Glutamatergic neuron (in vitro differentiated cells): Measurements from ENCODE around the gene CSPG4. TPM values are rescaled to one million over a fixed set of nuclear protein-coding genes. Genes with fewer than 3 reads are reported as not detected.
"Not testable (repeated sequence)": the region's sequence is repeated elsewhere in the genome, so short reads cannot be mapped to it uniquely, and the experiment has no call there.

ENCODE experiments used
- DNase-seq: peaks from one replicate; pipeline ENCODE4 v3.0.0; 2022
- H3K27ac Mint-ChIP-seq: one replicate; pipeline ENCODE4 v1.8.0; 2020; ENCODE audit warnings: mild to moderate bottlenecking, mixed read lengths, inconsistent platforms; ENCODE audit not compliant: unreplicated experiment
- H3K27me3 Mint-ChIP-seq: one replicate; pipeline ENCODE4 v1.8.0; 2020; ENCODE audit warnings: mild to moderate bottlenecking, moderate library complexity, mixed read lengths, inconsistent platforms; ENCODE audit not compliant: unreplicated experiment
- H3K36me3 Mint-ChIP-seq: one replicate; pipeline ENCODE4 v1.8.0; 2020; ENCODE audit warnings: mild to moderate bottlenecking, mixed read lengths, inconsistent platforms; ENCODE audit not compliant: unreplicated experiment
- H3K4me1 Mint-ChIP-seq: one replicate; pipeline ENCODE4 v1.8.0; 2020; ENCODE audit warnings: mild to moderate bottlenecking, low read depth, mixed read lengths, inconsistent platforms; ENCODE audit not compliant: unreplicated experiment
- H3K4me3 Mint-ChIP-seq: one replicate; pipeline ENCODE4 v1.8.0; 2020; ENCODE audit warnings: mild to moderate bottlenecking, mixed read lengths, inconsistent platforms; ENCODE audit not compliant: unreplicated experiment
- H3K9me3 Mint-ChIP-seq: one replicate; pipeline ENCODE4 v1.8.0; 2020; ENCODE audit warnings: mild to moderate bottlenecking, moderate library complexity, mixed read lengths, inconsistent platforms; ENCODE audit not compliant: unreplicated experiment
- CTCF ChIP-seq: fragments of 200-600 bp; sonication (generic); IDR thresholded peaks from one replicate; pipeline ENCODE4 v1.5.0; 2021; ENCODE audit not compliant: partially characterized antibody, unreplicated experiment
- total RNA-seq: library from RNA; stranded (reverse); fragmentation: NEBNext Ultra II Directional; extraction: Animal tissue kit (Norgen Biotek cat#: 25700); gene quantifications from one replicate; pipeline ENCODE4 v1.2.1, GENCODE V29; 2021; ENCODE audit not compliant: unreplicated experiment

CSPG4 gene
- total RNA-seq, 1 donor from 2014 or later, result 1.1 TPM

GRCh38 chr15:75739791-75740190 is 27.1 kb upstream of the CSPG4 start:
- H3K27ac Mint-ChIP-seq, result no peak overlapping the region
- peaks cover 9% of the 10 kb centered on the region for H3K9me3 Mint-ChIP-seq
- DNase-seq, result no peak
- H3K27me3 Mint-ChIP-seq, result peaks cover 7% of the 10 kb centered on the region
- peak overlapping the region; percentile 77 for H3K4me3 Mint-ChIP-seq
- peaks cover 16% of the 10 kb centered on the region for H3K4me1 Mint-ChIP-seq
- H3K36me3 Mint-ChIP-seq, result peaks cover 15% of the 10 kb centered on the region
- no peak for TF ChIP-seq CTCF

- Mint-ChIP-seq H3K27ac (no peak overlapping the region), H3K9me3 (peaks cover 9% of the 10 kb centered on the region), H3K4me3 (peak overlapping the region; percentile 77), H3K4me1 (peaks cover 16% of the 10 kb centered on the region), H3K36me3 (peaks cover 15% of the 10 kb centered on the region), H3K27me3 (peaks cover 7% of the 10 kb centered on the region)
- TF ChIP-seq CTCF, result no peak
- DNase-seq, result peak; percentile 93
Measured at GRCh38 chr15:75738647-75739325, 26.1 kb upstream of the CSPG4 start.

GRCh38 chr15:75738014-75738646 is 25.5 kb upstream of the CSPG4 start:
- no peak for DNase-seq
- H3K4me3 Mint-ChIP-seq, result peak overlapping the region; percentile 97

GRCh38 chr15:75737116-75738013 is 24.7 kb upstream of the CSPG4 start:
- H3K36me3 Mint-ChIP-seq, DNase-seq, H3K27ac Mint-ChIP-seq, H3K9me3 Mint-ChIP-seq, H3K27me3 Mint-ChIP-seq: not testable (repeated sequence)
- peaks cover 16% of the 10 kb centered on the region for H3K4me1 Mint-ChIP-seq
- peak overlapping the region; percentile 97 for H3K4me3 Mint-ChIP-seq

More at GRCh38 chr15:75738014-75738646, 25.5 kb upstream of the CSPG4 start:
- Mint-ChIP-seq H3K36me3 (peaks cover 9% of the 10 kb centered on the region), H3K9me3 (peaks cover 6% of the 10 kb centered on the region), H3K27ac (no peak overlapping the region), H3K27me3 (peaks cover 7% of the 10 kb centered on the region), H3K4me1 (peaks cover 16% of the 10 kb centered on the region)
- TF ChIP-seq CTCF, result no peak

GRCh38 chr15:75736256-75736655 is 23.6 kb upstream of the CSPG4 start:
- H3K4me1 Mint-ChIP-seq, result peaks cover 22% of the 10 kb centered on the region
- no peak overlapping the region for H3K4me3 Mint-ChIP-seq
- no peak overlapping the region for H3K27ac Mint-ChIP-seq
- TF ChIP-seq CTCF, result no peak
- H3K27me3 Mint-ChIP-seq, result peaks cover 8% of the 10 kb centered on the region
- H3K9me3 Mint-ChIP-seq, result peaks cover 8% of the 10 kb centered on the region
- no peak for DNase-seq
- H3K36me3 Mint-ChIP-seq, result no peaks in the 10 kb centered on the region

GRCh38 chr15:75734861-75735760 is 22.5 kb upstream of the CSPG4 start:
- H3K27ac Mint-ChIP-seq, H3K4me3 Mint-ChIP-seq, H3K36me3 Mint-ChIP-seq, H3K27me3 Mint-ChIP-seq, H3K9me3 Mint-ChIP-seq, DNase-seq: not testable (repeated sequence)
- peaks cover 22% of the 10 kb centered on the region for H3K4me1 Mint-ChIP-seq
